Liver (tissue), 3 donors: ENCODE data around the gene ZFYVE28.

ENCODE experiments used
- FOXA1 ChIP-seq: IDR thresholded peaks from 2 replicates; pipeline ENCODE4 v1.6.1; 2016; ENCODE audit warnings: antibody characterized with exemption
- GABPA ChIP-seq, 2 donors: IDR thresholded peaks in 1 of 2; conservative IDR thresholded peaks in 1 of 2; 2 replicates each; pipeline ENCODE4 v1.6.1; 2016; ENCODE audit warnings: antibody characterized with exemption in 2 of 2, mild to moderate bottlenecking in 1 of 2, moderate library complexity in 1 of 2
- HNF4A ChIP-seq, 2 donors: conservative IDR thresholded peaks; 2 replicates each; pipeline ENCODE4 v1.6.1; 2016; ENCODE audit warnings: antibody characterized with exemption in 2 of 2, mild to moderate bottlenecking in 2 of 2
- HNF4G ChIP-seq: IDR thresholded peaks from 2 replicates; pipeline ENCODE4 v1.6.1; 2016; ENCODE audit warnings: antibody characterized with exemption
- JUND ChIP-seq, 2 donors: IDR thresholded peaks; 2 replicates each; pipeline ENCODE4 v1.6.1; 2016; ENCODE audit warnings: antibody characterized with exemption in 2 of 2
- RAD21 ChIP-seq, 2 donors: IDR thresholded peaks; 2 replicates each; pipeline ENCODE4 v1.6.1; 2016; ENCODE audit warnings: antibody characterized with exemption in 2 of 2, mild to moderate bottlenecking in 2 of 2
- TAF1 ChIP-seq: conservative IDR thresholded peaks from 2 replicates; pipeline ENCODE4 v1.6.1; 2016; ENCODE audit warnings: antibody characterized with exemption, mild to moderate bottlenecking
- YY1 ChIP-seq: IDR thresholded peaks from 2 replicates; pipeline ENCODE4 v1.6.1; 2016; ENCODE audit warnings: antibody characterized with exemption, mild to moderate bottlenecking
- TF ChIP-seq, protein P1 (sequence below): fragments of 150-350 bp; IDR thresholded peaks from 2 replicates; pipeline ENCODE4 v1.5.1; 2017; ENCODE audit warnings: improper control_type of control experiment, low read depth, low read length; ENCODE audit not compliant: missing input control
- TF ChIP-seq, protein P2 (sequence below): IDR thresholded peaks from 2 replicates; pipeline ENCODE4 v1.6.1; 2016; ENCODE audit warnings: antibody characterized with exemption, mild to moderate bottlenecking
- TF ChIP-seq, protein P3 (sequence below): IDR thresholded peaks from 2 replicates; pipeline ENCODE4 v1.6.1; 2016; ENCODE audit warnings: antibody characterized with exemption
- TF ChIP-seq, protein P4 (sequence below): IDR thresholded peaks from 2 replicates; pipeline ENCODE4 v1.6.1; 2016; ENCODE audit warnings: antibody characterized with exemption
- donor health status: healthy.
- donor health status: healthy.

DNA sequence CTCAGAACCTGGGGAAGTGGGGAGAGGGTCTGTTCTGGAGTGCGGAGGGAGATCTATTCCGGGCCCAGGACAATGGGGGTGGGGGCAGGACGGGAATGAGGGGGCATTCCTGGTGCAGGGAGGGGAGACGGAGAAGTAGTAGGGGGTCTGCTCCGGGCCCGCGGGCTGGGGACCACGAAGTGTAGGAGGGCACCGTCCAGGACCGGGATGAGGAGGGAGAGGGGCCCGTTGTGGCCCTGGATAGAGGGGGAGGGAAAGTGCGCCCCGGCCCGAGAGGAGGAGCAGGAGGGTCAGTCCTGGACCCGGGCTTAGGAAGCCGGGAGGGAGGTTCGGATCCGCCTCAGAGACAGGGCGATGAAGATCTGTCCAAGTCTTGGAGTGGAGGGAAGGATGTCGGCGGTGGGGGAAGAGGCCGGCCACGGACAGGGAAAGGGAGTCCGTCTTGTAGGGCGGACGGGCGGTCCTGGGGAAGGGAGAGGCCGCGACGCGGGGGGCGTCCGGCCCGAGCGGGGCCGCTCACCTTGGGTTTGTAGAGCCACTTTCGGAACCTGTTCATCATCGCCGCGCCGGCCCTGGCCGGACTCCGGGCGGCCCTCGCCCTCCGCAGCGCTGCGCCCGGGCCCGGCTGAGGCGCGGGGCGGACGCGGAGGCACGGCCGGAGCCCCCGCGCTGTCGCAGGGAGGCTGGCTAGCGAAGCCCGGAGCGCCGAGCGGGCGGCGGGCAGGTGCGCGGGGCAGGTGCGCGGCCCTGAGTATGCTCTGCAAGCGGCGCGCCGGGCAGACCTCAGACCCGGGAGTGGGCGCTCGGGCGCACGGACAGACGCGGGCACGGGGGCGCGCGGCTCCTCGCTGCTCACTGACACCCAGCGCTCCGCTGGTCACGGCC, at the start of gene ZFYVE28:
- TF ChIP-seq TAF1 (no peak), GABPA (IDR thresholded peaks at IDR 0.05 in 1 of 2, conservative IDR thresholded peaks at IDR 0.05 in 1 of 2) (no peak), YY1 (no peak), RAD21 (IDR thresholded peaks at IDR 0.05) (no peak), HNF4G (no peak), JUND (IDR thresholded peaks at IDR 0.05) (no peak), HNF4A (conservative IDR thresholded peaks at IDR 0.05) (no peak), FOXA1 (no peak)
- TF ChIP-seq, protein P1, sequence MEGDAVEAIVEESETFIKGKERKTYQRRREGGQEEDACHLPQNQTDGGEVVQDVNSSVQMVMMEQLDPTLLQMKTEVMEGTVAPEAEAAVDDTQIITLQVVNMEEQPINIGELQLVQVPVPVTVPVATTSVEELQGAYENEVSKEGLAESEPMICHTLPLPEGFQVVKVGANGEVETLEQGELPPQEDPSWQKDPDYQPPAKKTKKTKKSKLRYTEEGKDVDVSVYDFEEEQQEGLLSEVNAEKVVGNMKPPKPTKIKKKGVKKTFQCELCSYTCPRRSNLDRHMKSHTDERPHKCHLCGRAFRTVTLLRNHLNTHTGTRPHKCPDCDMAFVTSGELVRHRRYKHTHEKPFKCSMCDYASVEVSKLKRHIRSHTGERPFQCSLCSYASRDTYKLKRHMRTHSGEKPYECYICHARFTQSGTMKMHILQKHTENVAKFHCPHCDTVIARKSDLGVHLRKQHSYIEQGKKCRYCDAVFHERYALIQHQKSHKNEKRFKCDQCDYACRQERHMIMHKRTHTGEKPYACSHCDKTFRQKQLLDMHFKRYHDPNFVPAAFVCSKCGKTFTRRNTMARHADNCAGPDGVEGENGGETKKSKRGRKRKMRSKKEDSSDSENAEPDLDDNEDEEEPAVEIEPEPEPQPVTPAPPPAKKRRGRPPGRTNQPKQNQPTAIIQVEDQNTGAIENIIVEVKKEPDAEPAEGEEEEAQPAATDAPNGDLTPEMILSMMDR, result no peak
- TF ChIP-seq, protein P2, sequence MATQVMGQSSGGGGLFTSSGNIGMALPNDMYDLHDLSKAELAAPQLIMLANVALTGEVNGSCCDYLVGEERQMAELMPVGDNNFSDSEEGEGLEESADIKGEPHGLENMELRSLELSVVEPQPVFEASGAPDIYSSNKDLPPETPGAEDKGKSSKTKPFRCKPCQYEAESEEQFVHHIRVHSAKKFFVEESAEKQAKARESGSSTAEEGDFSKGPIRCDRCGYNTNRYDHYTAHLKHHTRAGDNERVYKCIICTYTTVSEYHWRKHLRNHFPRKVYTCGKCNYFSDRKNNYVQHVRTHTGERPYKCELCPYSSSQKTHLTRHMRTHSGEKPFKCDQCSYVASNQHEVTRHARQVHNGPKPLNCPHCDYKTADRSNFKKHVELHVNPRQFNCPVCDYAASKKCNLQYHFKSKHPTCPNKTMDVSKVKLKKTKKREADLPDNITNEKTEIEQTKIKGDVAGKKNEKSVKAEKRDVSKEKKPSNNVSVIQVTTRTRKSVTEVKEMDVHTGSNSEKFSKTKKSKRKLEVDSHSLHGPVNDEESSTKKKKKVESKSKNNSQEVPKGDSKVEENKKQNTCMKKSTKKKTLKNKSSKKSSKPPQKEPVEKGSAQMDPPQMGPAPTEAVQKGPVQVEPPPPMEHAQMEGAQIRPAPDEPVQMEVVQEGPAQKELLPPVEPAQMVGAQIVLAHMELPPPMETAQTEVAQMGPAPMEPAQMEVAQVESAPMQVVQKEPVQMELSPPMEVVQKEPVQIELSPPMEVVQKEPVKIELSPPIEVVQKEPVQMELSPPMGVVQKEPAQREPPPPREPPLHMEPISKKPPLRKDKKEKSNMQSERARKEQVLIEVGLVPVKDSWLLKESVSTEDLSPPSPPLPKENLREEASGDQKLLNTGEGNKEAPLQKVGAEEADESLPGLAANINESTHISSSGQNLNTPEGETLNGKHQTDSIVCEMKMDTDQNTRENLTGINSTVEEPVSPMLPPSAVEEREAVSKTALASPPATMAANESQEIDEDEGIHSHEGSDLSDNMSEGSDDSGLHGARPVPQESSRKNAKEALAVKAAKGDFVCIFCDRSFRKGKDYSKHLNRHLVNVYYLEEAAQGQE, result no peak
- TF ChIP-seq, protein P3, sequence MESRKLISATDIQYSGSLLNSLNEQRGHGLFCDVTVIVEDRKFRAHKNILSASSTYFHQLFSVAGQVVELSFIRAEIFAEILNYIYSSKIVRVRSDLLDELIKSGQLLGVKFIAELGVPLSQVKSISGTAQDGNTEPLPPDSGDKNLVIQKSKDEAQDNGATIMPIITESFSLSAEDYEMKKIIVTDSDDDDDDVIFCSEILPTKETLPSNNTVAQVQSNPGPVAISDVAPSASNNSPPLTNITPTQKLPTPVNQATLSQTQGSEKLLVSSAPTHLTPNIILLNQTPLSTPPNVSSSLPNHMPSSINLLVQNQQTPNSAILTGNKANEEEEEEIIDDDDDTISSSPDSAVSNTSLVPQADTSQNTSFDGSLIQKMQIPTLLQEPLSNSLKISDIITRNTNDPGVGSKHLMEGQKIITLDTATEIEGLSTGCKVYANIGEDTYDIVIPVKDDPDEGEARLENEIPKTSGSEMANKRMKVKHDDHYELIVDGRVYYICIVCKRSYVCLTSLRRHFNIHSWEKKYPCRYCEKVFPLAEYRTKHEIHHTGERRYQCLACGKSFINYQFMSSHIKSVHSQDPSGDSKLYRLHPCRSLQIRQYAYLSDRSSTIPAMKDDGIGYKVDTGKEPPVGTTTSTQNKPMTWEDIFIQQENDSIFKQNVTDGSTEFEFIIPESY, result no peak
- TF ChIP-seq, protein P4, sequence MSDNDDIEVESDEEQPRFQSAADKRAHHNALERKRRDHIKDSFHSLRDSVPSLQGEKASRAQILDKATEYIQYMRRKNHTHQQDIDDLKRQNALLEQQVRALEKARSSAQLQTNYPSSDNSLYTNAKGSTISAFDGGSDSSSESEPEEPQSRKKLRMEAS, result no peak
